ENCODE measurements around the gene EPB41L2. TPM values are rescaled to one million over a fixed set of nuclear protein-coding genes. Genes with fewer than 3 reads are reported as not detected.

Gene EPB41L2
- total RNA-seq, 1 experiment from 2014 or later, result 106 TPM

DNA sequence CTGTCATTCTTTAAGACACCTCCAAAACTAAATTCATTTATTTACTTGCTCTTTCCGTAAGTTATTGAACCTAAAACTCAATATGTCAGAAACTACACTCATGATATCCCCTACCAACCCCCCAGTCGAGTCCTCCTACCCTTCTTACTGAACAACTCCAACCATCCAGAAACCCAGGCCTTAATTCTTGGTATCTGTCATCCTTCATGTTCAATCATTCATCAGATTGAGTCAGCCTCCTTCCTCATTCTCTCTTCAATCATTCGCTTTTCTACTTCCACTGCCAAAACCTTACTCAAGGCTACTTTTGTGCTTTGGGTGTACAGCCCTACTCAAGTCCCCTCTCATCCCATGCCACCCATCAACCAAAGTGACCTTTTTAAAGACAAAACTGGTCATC lies 140.1 kb downstream of the EPB41L2 start:
- no peak for TF ChIP-seq CREB1 (CRISPR knock-in tag; IDR thresholded peaks at IDR 0.05)
- DNase-seq (ENCODE audit: low spot score) (no peak), ATAC-seq (no peak)
- ChIA-PET CTCF (no interaction called here), POLR2A (no interaction called here)
- Mint-ChIP-seq H3K36me3 (peaks cover 2% of the 10 kb centered on the region; the same call in 1 of the 2 replicates), H3K27me3 (ENCODE audit: low read depth) (no peaks in the 10 kb centered on the region), H3K27ac (no peak overlapping the region), H3K9me3 (no peaks in the 10 kb centered on the region), H3K4me3 (no peak overlapping the region), H3K4me1 (peaks cover 10% of the 10 kb centered on the region)

DNA sequence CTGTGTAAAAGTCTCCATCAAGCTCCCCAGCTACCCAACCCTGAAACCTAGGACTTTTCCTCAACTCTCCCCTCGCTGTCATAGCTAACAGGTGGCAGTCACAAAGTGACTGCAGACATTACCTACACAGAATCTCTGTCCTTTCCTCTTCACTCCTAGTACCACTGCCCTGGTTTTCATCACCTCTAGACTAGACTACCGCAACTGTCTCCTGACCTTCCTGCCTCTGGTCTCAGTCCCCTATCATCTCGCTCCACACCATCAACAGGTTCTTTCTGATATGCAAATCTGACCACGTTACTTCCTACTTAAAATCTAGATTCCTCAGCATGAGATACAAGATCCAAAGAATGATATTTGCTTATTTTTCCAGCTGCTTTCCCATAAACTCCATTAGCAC lies 142.1 kb downstream of the EPB41L2 start:
- no peak overlapping the region for H3K27ac Mint-ChIP-seq
- ChIA-PET POLR2A (no interaction called here), CTCF (interaction anchor here (1.2 kb wide), 1 partner anchor 708 kb away, joined by 3 read pairs; no protein-coding TSS in a partner anchor)
- H3K9me3 Mint-ChIP-seq, result peaks cover 10% of the 10 kb centered on the region
- H3K4me1 Mint-ChIP-seq, result peaks cover 5% of the 10 kb centered on the region
- DNase-seq (ENCODE audit: low spot score), result no peak
- no peak overlapping the region for H3K4me3 Mint-ChIP-seq
- peaks cover 10% of the 10 kb centered on the region for H3K36me3 Mint-ChIP-seq
- ATAC-seq, result no peak
- TF ChIP-seq ATF1 (CRISPR knock-in tag; IDR thresholded peaks at IDR 0.05) (no peak), NFE2L1 (CRISPR knock-in tag; IDR thresholded peaks at IDR 0.05) (no peak), TEAD4 (CRISPR knock-in tag; IDR thresholded peaks at IDR 0.05) (no peak), ARID4B (CRISPR knock-in tag; IDR thresholded peaks at IDR 0.05; ENCODE audit: borderline replicate concordance) (no peak), GRHL2 (CRISPR knock-in tag; IDR thresholded peaks at IDR 0.05; ENCODE audit: insufficient replicate concordance, severe bottlenecking) (no peak), ESRRA (CRISPR knock-in tag; IDR thresholded peaks at IDR 0.05; ENCODE audit: borderline replicate concordance) (no peak), EMX1 (CRISPR knock-in tag; IDR thresholded peaks at IDR 0.05) (no peak), NFATC4 (CRISPR knock-in tag; IDR thresholded peaks at IDR 0.05) (no peak), SOX15 (CRISPR knock-in tag; IDR thresholded peaks at IDR 0.05) (no peak), PRDM15 (CRISPR knock-in tag; IDR thresholded peaks at IDR 0.05) (no peak), MYBL2 (CRISPR knock-in tag; IDR thresholded peaks at IDR 0.05) (no peak), ATF6 (CRISPR knock-in tag; IDR thresholded peaks at IDR 0.05) (no peak), JUN (CRISPR knock-in tag; IDR thresholded peaks at IDR 0.05) (no peak), ZNF317 (CRISPR knock-in tag; IDR thresholded peaks at IDR 0.05; ENCODE audit: borderline replicate concordance, low read depth) (no peak)
- TF ChIP-seq, protein P1, sequence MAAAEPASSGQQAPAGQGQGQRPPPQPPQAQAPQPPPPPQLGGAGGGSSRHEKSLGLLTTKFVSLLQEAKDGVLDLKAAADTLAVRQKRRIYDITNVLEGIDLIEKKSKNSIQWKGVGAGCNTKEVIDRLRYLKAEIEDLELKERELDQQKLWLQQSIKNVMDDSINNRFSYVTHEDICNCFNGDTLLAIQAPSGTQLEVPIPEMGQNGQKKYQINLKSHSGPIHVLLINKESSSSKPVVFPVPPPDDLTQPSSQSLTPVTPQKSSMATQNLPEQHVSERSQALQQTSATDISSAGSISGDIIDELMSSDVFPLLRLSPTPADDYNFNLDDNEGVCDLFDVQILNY (CRISPR knock-in tag; IDR thresholded peaks at IDR 0.05), result no peak
- TF ChIP-seq, protein P2, sequence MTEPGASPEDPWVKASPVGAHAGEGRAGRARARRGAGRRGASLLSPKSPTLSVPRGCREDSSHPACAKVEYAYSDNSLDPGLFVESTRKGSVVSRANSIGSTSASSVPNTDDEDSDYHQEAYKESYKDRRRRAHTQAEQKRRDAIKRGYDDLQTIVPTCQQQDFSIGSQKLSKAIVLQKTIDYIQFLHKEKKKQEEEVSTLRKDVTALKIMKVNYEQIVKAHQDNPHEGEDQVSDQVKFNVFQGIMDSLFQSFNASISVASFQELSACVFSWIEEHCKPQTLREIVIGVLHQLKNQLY (CRISPR knock-in tag; IDR thresholded peaks at IDR 0.05), result no peak
- TF ChIP-seq, protein P3, sequence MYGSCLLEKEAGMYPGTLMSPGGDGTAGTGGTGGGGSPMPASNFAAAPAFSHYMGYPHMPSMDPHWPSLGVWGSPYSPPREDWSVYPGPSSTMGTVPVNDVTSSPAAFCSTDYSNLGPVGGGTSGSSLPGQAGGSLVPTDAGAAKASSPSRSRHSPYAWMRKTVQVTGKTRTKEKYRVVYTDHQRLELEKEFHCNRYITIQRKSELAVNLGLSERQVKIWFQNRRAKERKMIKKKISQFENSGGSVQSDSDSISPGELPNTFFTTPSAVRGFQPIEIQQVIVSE (CRISPR knock-in tag; IDR thresholded peaks at IDR 0.05; ENCODE audit: borderline replicate concordance), result no peak
- TF ChIP-seq, protein P4, sequence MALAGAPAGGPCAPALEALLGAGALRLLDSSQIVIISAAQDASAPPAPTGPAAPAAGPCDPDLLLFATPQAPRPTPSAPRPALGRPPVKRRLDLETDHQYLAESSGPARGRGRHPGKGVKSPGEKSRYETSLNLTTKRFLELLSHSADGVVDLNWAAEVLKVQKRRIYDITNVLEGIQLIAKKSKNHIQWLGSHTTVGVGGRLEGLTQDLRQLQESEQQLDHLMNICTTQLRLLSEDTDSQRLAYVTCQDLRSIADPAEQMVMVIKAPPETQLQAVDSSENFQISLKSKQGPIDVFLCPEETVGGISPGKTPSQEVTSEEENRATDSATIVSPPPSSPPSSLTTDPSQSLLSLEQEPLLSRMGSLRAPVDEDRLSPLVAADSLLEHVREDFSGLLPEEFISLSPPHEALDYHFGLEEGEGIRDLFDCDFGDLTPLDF (CRISPR knock-in tag; IDR thresholded peaks at IDR 0.05), result no peak
- H3K27me3 Mint-ChIP-seq (ENCODE audit: low read depth), result no peaks in the 10 kb centered on the region
